PFSK-1 (cell line): Measurements from ENCODE around the gene SLC4A11.

Experiments
- FOXP2 ChIP-seq: optimal IDR thresholded peaks from 2 replicates; pipeline ENCODE3; 2011; ENCODE audit warnings: borderline replicate concordance, control low read depth, inconsistent platforms; ENCODE audit not compliant: insufficient read depth; ENCODE audit errors: extremely low read length, extremely low read depth
- POLR2AphosphoS5 ChIP-seq: IDR thresholded peaks from 2 replicates; pipeline ENCODE4 v1.6.1; 2012; ENCODE audit warnings: low read depth, mild to moderate bottlenecking, control low read depth, low read length, moderate library complexity
- REST ChIP-seq, 2 experiments: IDR thresholded peaks; 2 replicates each; pipeline versions ENCODE4 v1.6.1 to v1.8.0; 2011 to 2012; ENCODE audit warnings: low read depth in 2 of 2, low read length in 2 of 2, control low read depth in 1 of 2, inconsistent platforms in 1 of 2, mild to moderate bottlenecking in 1 of 2, moderate library complexity in 1 of 2; ENCODE audit not compliant: insufficient read depth in 1 of 2
- SIN3A ChIP-seq: IDR thresholded peaks from 2 replicates; pipeline ENCODE4 v1.6.1; 2012; ENCODE audit warnings: mild to moderate bottlenecking, low read length, moderate library complexity, borderline replicate concordance; ENCODE audit not compliant: insufficient read depth
- TAF1 ChIP-seq: IDR thresholded peaks from 2 replicates; pipeline ENCODE4 v1.6.1; 2012; ENCODE audit warnings: low read length, control low read depth, borderline replicate concordance; ENCODE audit not compliant: insufficient read depth

SLC4A11 gene

DNA sequence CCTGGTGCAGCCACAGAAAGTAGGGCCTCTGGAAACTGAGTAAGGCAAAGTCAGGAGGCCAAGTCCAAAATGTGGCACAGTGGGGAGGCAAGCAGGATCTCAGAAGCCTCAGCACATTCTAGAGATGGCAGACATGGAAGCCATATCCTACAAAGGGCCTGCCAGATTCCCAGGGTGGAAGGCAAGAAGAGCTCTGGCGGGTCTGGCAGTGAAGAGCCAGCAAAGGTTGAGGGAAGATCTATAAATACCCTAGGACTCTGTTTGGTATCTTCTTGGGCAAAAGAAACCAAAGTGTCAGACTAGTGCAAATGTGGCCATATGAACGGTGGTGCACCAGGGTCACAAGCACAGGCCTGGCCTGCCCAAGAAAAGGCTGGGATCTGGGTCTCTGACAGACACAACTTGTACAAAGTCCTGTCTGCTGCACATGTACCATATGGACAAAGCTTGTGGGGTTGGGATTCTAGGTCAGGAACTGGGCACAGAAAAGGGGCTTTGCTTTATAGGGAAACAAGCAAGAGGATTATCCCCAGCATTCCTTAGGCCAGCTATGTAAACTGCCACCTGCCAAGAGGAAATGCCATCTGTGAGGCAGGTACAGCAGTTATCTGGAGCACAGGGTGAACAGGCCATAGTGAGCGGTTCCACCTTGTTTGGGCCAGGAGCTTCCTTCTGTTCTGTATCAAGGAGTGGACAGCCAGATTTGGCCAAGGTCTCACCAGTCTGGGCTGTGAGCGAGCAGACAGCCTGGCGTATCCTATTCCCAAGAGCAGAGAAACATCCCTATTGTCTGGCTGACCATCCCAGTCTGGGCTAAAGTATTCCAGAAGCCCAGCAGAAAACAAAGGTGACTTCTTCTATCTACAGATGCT lies 36.3 kb upstream of the SLC4A11 start:
- TF ChIP-seq POLR2AphosphoS5 (no peak), SIN3A (no peak), REST (IDR thresholded peaks at IDR 0.05; ENCODE audit: insufficient read depth in 1 of 2, low read depth in 2 of 2, low read length in 2 of 2) (no peak), FOXP2 (no peak)

DNA sequence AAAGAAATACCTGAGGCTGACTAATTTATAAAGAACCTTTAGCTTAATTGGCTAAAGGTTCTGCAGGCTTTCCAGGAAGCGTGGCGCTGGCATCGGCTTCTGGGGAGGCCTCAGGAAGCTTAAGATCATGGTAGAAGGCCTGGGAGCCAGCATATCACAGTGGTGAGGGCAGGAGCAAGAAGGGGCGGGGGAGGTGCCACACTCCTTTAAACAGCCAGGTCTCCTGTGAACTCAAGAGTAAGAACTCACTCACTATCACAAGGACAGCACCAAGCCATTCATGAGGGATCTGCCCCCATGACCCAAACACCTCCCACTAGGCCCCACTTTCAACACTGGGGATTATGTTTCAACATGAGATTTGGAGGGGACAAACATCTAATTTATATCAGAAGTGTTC lies 34.4 kb upstream of the SLC4A11 start:
- TF ChIP-seq SIN3A = no peak
- no peak for TF ChIP-seq TAF1
- TF ChIP-seq FOXP2 = no peak
- no peak for TF ChIP-seq POLR2AphosphoS5
- TF ChIP-seq REST (IDR thresholded peaks at IDR 0.05; ENCODE audit: insufficient read depth in 1 of 2, low read depth in 2 of 2, low read length in 2 of 2) = no peak

DNA sequence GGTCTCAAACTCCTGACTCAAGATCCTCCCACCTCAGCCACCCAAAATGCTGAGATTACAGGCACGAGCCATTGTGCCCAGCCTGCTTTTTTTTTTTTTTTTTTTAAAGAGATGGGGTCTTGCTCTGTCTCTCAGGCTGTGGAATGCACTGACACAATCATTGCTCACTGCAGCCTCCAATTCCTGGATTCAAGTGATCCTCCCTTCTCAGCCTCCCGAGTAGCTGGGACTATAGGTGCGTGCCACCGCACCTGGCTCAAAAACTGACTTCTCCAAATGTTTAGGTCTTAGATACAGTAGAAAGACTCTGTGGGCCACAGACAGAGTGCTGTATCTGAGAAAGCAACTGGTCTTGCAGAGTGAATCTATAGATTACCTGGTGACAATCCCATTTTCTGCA lies 31.1 kb upstream of the SLC4A11 start:
- TF ChIP-seq POLR2AphosphoS5 (no peak), TAF1 (no peak), FOXP2 (no peak), REST (IDR thresholded peaks at IDR 0.05; ENCODE audit: insufficient read depth in 1 of 2, low read depth in 2 of 2, low read length in 2 of 2) (no peak), SIN3A (no peak)

- TF ChIP-seq SIN3A = no peak
- TF ChIP-seq POLR2AphosphoS5 = no peak
- TF ChIP-seq TAF1 = no peak
- TF ChIP-seq REST (IDR thresholded peaks at IDR 0.05; ENCODE audit: insufficient read depth in 1 of 2, low read depth in 2 of 2, low read length in 2 of 2) = no peak
- no peak for TF ChIP-seq FOXP2
These were observed 23.6 kb upstream of the SLC4A11 start for GRCh38 chr20:3262566-3262965.

DNA sequence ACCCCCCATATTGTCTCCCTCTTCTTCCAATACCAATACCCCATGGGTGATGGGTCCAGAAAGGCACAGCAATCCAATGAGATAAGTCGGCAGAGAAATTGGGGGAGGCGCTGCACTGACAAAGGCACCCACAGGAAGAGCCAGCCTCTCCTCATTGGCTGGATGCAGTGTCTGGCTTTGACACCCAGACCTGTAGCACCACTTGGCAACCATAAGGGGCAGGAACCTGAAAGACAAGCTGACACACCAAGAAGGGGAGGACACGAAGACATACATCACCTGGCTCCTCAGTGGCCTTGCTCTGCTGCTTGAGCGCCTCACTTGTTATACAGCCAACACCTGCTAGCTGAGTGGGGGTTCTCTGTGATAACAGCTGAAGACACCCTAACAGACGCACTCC lies 19.4 kb upstream of the SLC4A11 start:
- TF ChIP-seq TAF1 (no peak), POLR2AphosphoS5 (no peak), FOXP2 (no peak), REST (IDR thresholded peaks at IDR 0.05; ENCODE audit: insufficient read depth in 1 of 2, low read depth in 2 of 2, low read length in 2 of 2) (no peak), SIN3A (no peak)
